HG03342 (cell line): ENCODE results near the gene PPAN.
A peak's percentile ranks its signal among the peaks of the same experiment; 100 is the strongest.

ENCODE experiments used
- ATAC-seq: cut with Tn5 transposase; IDR thresholded peaks from one replicate; pipeline ENCODE4 v1.9.1; 2021; ENCODE audit warnings: mild to moderate bottlenecking, moderate library complexity; ENCODE audit not compliant: unreplicated experiment

Gene PPAN

GRCh38 chr19:10106100-10106936 is at the start of gene PPAN:
Gene PPAN, plus strand, starts transcription at chr19:10106362. Its CDS starts 33 bp downstream, at chr19:10106395.
- peak; percentile 43 for ATAC-seq

GRCh38 chr19:10061717-10062310 is 44.3 kb upstream of the PPAN start:
- ATAC-seq = no peak

- no peak for ATAC-seq
Observed at GRCh38 chr19:10068205-10068604, 38.0 kb upstream of the PPAN start.

- ATAC-seq = no peak
Observed at GRCh38 chr19:10069046-10069445, 37.1 kb upstream of the PPAN start.

GRCh38 chr19:10070730-10071446 is 35.3 kb upstream of the PPAN start:
- no peak for ATAC-seq

- no peak for ATAC-seq
Observed at GRCh38 chr19:10074153-10074552, 32.0 kb upstream of the PPAN start.

GRCh38 chr19:10076535-10076934 is 29.6 kb upstream of the PPAN start:
- ATAC-seq = no peak

GRCh38 chr19:10078329-10078728 is 27.8 kb upstream of the PPAN start:
- ATAC-seq = no peak

- no peak for ATAC-seq
Observed at GRCh38 chr19:10079031-10079453, 27.1 kb upstream of the PPAN start.

- ATAC-seq = no peak
Observed at GRCh38 chr19:10083911-10084310, 22.3 kb upstream of the PPAN start.

GRCh38 chr19:10084803-10085202 is 21.4 kb upstream of the PPAN start:
- ATAC-seq = no peak

- peak; percentile 68 for ATAC-seq
Observed at GRCh38 chr19:10085641-10086590, 20.2 kb upstream of the PPAN start, which contains the start of gene SHFL. Gene SHFL, plus strand, starts transcription at chr19:10086317. Its CDS starts 111 bp downstream, at chr19:10086428.

- ATAC-seq = no peak
Observed at GRCh38 chr19:10086591-10087192, 19.5 kb upstream of the PPAN start.

- no peak for ATAC-seq
Observed at GRCh38 chr19:10087296-10088061, 18.7 kb upstream of the PPAN start.

GRCh38 chr19:10088949-10089554 is 17.1 kb upstream of the PPAN start:
- no peak for ATAC-seq

GRCh38 chr19:10089801-10090375 is 16.3 kb upstream of the PPAN start:
- ATAC-seq = no peak

- ATAC-seq = no peak
Observed at GRCh38 chr19:10091370-10091687, 14.8 kb upstream of the PPAN start.

- ATAC-seq = no peak
Observed at GRCh38 chr19:10091895-10092641, 14.1 kb upstream of the PPAN start.
